NCI-H446 (cell line): ENCODE data around the gene GRID1.
A peak's percentile ranks its signal among the peaks of the same experiment; 100 is the strongest.

Source experiments
- DNase-seq, 2 experiments: peaks; one replicate each; lab custom pipeline; 2025; lab: John Stamatoyannopoulos, UW

GRID1 gene

GRCh38 chr10:86167762-86168128 is 198.8 kb downstream of the GRID1 start:
- DNase-seq, result no peak

GRCh38 chr10:86167121-86167761 is 199.4 kb downstream of the GRID1 start:
- DNase-seq, result no peak

- no peak for DNase-seq
Measured at GRCh38 chr10:86165666-86166065, 200.9 kb downstream of the GRID1 start.

GRCh38 chr10:86164960-86165630 is 201.5 kb downstream of the GRID1 start:
- DNase-seq, result no peak

- DNase-seq, result no peak
Measured at GRCh38 chr10:86164174-86164774, 202.3 kb downstream of the GRID1 start.

GRCh38 chr10:86163522-86164173 is 202.9 kb downstream of the GRID1 start:
- no peak for DNase-seq

- DNase-seq, result no peak
Measured at GRCh38 chr10:86162696-86163400, 203.7 kb downstream of the GRID1 start.

- no peak for DNase-seq
Measured at GRCh38 chr10:86162036-86162435, 204.6 kb downstream of the GRID1 start.

- no peak for DNase-seq
Measured at GRCh38 chr10:86160890-86161585, 205.6 kb downstream of the GRID1 start.

GRCh38 chr10:86159797-86160196 is 206.8 kb downstream of the GRID1 start:
- no peak for DNase-seq

- DNase-seq, result peak in 1 of 2 experiments; percentile 4
Measured at GRCh38 chr10:86155054-86155921, 211.3 kb downstream of the GRID1 start.

- no peak for DNase-seq
Measured at GRCh38 chr10:86153751-86154150, 212.8 kb downstream of the GRID1 start.

- no peak for DNase-seq
Measured at GRCh38 chr10:86152911-86153310, 213.7 kb downstream of the GRID1 start.

GRCh38 chr10:86152354-86152753 is 214.2 kb downstream of the GRID1 start:
- DNase-seq, result no peak

- no peak for DNase-seq
Measured at GRCh38 chr10:86151613-86152012, 215.0 kb downstream of the GRID1 start.

- DNase-seq, result no peak
Measured at GRCh38 chr10:86149257-86149656, 217.3 kb downstream of the GRID1 start.

- no peak for DNase-seq
Measured at GRCh38 chr10:86148117-86148516, 218.5 kb downstream of the GRID1 start.

- no peak for DNase-seq
Measured at GRCh38 chr10:86144301-86144700, 222.3 kb downstream of the GRID1 start.

- no peak for DNase-seq
Measured at GRCh38 chr10:86141896-86142295, 224.7 kb downstream of the GRID1 start.

- no peak for DNase-seq
Measured at GRCh38 chr10:86139066-86139657, 227.4 kb downstream of the GRID1 start.
